GM21717 (cell line): ENCODE measurements around the gene PHF20.
A peak's percentile ranks its signal among the peaks of the same experiment; 100 is the strongest.
"Not testable (repeated sequence)": the region's sequence is repeated elsewhere in the genome, so short reads cannot be mapped to it uniquely, and the experiment has no call there.

Source experiments
- ATAC-seq: cut with Tn5 transposase; IDR thresholded peaks from one replicate; pipeline ENCODE4 v1.9.1; 2021; ENCODE audit warnings: mild to moderate bottlenecking, moderate library complexity; ENCODE audit not compliant: unreplicated experiment

The PHF20 gene

GRCh38 chr20:35738410-35739179 lies 33.2 kb upstream of the PHF20 start:
- no peak for ATAC-seq

GRCh38 chr20:35739294-35740163 lies 32.3 kb upstream of the PHF20 start:
- ATAC-seq = no peak

DNA sequence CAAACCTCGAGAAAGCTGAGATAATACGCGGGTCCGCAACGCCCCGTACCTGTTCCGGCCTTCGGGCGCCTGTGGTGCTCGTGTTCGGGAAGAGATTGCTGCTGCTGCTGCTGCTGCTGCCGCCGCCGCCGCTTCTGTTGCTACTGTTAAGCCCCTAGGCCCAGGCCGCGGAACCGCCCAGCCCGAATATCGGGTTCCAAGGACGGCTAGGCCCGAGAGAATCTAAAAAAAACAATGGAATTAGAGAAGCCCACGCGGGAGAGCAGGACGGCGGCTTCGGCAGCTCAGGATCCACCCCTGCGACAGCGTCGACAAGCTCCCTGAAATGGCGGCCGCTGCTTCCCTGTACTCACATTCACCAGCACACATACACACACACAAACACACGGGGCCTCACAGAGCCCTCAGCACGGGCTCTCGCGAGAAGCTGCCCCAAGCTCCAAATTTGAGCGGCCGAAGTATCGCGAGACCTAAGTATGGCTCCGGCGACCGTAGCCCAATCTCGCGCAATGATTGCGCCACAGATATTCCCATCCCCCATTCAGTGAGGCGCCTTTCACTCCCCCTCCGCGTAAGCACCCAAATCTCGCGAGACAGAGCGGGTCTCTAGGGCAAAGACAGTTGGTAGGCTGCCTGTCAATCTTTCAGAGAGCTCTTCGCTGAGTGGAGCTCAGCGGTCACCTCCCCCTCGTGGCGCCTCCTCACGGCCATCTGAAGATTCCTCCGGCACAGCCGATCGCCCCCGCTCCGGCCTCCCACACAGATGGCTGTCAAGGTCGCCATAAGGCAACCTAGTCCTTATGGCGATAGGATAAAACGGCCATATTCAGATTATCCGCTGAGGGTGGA lies 29.7 kb upstream of the PHF20 start, which contains the start of gene RBM39:
RBM39 (minus strand) TSS at position 369 of the 849 bp plus-strand sequence. CDS start 1,386 bp downstream, outside the sequence.
- peak; percentile 86 for ATAC-seq

GRCh38 chr20:35742741-35743523 lies 28.9 kb upstream of the PHF20 start:
- no peak for ATAC-seq

DNA sequence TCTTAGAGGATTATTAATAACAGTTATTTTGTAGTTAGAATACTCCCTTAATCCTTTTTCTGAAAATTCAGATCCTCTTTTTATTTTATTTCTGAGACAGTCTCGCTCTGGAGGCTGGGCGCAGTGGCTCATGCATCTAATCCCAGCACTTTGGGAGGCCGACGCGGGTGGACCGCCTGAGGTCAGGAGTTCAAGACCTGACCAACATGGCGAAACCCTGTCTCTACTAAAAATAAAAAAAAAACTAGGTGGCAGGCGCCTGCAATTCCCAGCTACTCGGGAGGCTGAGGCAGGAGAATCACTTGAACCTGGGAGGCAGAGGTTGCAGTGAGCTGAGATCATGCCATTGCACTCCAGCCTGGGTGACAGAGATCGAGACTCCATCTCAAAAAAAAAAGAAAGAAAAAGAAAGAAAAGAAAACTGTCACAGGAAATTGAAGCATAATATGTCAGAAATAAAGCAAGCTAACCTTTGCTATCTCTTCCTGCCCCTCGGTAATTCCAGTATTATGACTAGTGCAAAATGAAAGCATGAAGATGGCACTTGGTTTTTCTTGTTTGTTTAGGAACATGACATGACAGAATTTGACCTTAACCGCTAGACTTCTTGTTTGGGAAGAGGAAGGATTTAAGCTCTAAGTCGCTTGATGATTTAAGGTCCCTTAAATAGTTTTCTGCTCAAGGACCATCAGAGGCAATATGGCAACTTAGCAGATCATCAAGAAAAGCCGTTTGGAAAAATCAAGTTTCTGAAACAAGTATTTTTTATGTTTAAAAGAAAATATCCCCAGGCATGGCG lies 27.9 kb upstream of the PHF20 start:
- ATAC-seq = no peak

DNA sequence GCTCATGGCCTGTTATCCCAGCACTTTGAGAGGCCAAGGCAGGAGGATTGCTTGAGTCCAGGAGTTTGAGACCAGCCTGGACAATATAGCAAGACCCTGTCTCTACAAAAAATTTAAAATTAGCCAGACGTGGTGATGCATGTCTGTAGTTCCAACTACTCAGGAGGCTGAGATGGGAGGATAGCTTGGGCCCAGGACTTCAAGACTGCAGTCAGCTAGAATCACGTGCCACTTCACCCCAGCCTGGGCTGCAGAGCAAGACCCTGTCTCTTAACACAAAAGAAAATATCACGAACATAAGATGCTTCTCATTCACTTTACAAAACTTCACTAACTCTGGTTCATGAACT lies 27.3 kb upstream of the PHF20 start:
- not testable (repeated sequence) for ATAC-seq

DNA sequence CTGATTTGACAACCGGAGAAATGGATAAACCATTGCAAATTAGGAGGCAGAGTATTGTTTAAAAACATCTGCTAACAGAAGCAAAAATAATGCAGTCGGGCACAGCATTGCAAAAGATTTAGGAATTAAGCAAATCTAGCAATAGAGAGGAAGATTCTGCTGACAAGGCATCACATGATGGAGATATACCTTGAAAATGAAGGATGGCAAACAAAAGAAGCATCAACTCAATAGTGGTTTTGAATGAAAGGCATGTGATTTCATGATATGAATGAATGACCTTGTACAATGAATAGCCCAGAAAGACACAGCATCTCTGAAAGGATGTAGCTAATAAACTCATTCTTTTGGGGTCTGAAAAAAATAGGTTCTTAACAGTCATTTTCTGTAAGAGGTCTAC lies 21.2 kb upstream of the PHF20 start:
- no peak for ATAC-seq

GRCh38 chr20:35756404-35756803 lies 15.4 kb upstream of the PHF20 start:
- no peak for ATAC-seq

GRCh38 chr20:35757098-35757705 lies 14.6 kb upstream of the PHF20 start:
- no peak for ATAC-seq

- ATAC-seq = not testable (repeated sequence)
Observed at GRCh38 chr20:35761548-35761947, 10.3 kb upstream of the PHF20 start.

- no peak for ATAC-seq
Observed at GRCh38 chr20:35762461-35762860, 9.4 kb upstream of the PHF20 start.

DNA sequence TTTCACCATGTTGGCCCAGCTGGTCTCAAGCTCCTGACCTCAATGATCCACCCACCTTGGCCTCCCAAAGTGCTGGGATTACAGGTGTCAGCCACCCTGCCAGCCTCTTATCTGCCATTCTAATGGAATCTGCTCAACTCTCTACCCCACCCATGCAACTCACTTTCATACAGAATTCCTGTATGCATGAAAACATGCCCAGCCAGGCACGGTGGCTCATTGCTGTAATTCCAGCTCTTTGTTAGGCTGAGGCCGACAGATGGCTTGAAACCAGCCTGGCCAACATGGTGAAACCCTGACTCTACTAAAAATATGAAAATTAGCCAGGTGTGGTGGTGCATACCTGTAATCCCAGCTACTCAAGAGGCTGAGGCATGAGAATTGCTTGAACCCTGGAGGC lies 6.9 kb upstream of the PHF20 start:
- not testable (repeated sequence) for ATAC-seq

GRCh38 chr20:35766843-35767242 lies 5.0 kb upstream of the PHF20 start:
- ATAC-seq = no peak

GRCh38 chr20:35767683-35768481 lies 3.9 kb upstream of the PHF20 start:
- ATAC-seq = no peak

DNA sequence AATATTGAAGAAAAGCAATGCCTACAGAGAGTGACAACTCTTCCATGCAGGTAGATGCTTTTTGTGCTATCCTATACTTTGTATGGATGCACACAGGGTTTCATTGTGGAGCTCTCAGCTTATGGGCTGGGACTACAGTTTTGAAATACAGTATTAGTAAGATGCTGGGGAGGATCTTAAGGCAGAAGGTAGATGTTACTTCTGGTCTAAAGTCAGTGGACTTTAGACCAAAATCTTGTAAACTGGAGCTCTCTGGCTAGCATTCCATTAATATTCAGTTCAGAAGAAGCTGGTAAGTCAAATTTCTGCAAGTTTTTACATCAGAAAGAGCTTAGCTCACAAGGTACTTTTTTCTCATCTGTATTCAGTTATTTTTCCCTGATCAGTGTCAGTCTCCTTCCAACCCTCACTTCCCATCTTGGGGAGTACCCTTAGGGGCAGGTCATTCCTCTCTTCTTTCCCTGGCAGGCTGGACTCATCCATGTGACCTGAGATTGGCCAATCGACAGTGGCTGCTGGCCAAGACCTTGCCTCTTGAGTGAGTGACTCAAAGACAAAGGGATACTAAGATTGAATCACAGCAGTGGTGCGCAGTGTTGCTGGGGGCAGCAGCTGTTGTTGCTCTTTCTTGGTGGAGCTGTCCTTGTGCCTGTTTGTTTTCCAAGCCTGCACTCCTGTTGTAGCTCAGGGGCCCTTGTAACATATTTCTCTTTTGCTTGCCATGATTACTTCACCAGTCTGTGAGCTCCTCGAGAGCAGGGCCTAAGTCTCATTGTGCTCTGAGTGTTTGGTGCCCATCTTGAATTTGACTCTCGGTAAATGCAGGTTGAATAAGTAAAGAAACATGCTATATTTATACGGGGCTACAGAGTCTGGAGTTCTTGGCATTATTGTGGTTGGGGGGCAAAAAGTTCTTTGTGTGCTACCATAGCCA lies 2.8 kb upstream of the PHF20 start:
- no peak for ATAC-seq

DNA sequence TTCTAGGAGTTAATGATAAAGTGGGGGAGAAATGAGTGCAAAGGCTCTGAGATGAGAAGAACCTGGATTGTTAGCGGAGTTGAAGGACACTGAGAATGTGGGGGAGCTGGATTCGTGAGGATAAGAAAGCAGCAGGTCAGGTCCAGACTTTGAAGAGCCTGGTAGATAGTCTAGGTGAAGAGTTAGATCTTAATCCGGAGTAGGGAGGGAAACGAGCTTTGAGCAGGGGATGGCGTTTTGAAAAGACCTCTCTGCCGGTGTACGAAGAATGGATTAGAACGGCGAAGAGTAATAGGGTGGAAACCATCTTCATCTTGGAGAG lies 487 bp upstream of the PHF20 start:
- ATAC-seq = no peak

DNA sequence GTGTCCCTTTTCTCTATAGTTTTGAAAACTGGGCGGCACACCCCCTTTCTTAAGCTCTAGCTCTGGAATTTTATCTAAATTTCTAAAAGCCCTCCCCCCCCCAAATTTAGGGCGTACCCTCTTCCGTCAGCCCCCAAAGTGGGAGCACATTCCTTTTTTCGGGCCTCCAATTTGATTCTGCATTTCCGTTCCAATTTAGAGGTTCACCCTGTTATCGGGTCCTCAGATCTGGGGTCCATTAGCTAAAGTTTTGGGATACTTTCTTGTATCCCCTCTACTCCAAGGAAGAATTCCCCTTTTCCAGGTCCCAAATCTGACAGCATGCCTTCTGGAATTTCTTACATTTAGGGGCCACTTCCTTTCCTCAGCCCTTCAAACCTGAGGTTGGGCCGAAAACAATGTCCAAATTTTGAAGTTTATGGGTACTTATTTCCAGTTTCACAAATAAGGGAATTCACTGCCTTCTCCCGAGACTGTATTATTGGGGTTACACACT lies 796 bp downstream of the PHF20 start:
- no peak for ATAC-seq
